HEK293T (cell line): ENCODE results near the gene RGS7.

Experiments
- BHLHE40 ChIP-seq: fragments of 450-650 bp; IDR thresholded peaks from 2 replicates; pipeline ENCODE4 v1.6.1; 2016; ENCODE audit warnings: mild to moderate bottlenecking, moderate library complexity, borderline replicate concordance
- ELF4 ChIP-seq: fragments of 450-650 bp; IDR thresholded peaks from 2 replicates; pipeline ENCODE4 v1.6.1; 2017; ENCODE audit warnings: antibody characterized with exemption
- FOXA1 ChIP-seq: fragments of 450-650 bp; IDR thresholded peaks from 2 replicates; pipeline ENCODE4 v1.6.1; 2016; ENCODE audit warnings: mild to moderate bottlenecking
- HDGF ChIP-seq: fragments of 450-650 bp; IDR thresholded peaks from 2 replicates; pipeline ENCODE4 v1.6.1; 2017; ENCODE audit warnings: antibody characterized with exemption, borderline replicate concordance
- L3MBTL2 ChIP-seq: fragments of 450-650 bp; conservative IDR thresholded peaks from 2 replicates; pipeline ENCODE4 v1.6.1; 2016; ENCODE audit warnings: mild to moderate bottlenecking
- LEF1 ChIP-seq: fragments of 450-650 bp; IDR thresholded peaks from 2 replicates; pipeline ENCODE4 v1.6.1; 2017; ENCODE audit warnings: mild to moderate bottlenecking, borderline replicate concordance
- SP1 ChIP-seq: fragments of 450-650 bp; IDR thresholded peaks from 2 replicates; pipeline ENCODE4 v1.6.1; 2017
- TARDBP ChIP-seq: fragments of 450-650 bp; IDR thresholded peaks from 2 replicates; pipeline ENCODE4 v1.6.1; 2016

DNA sequence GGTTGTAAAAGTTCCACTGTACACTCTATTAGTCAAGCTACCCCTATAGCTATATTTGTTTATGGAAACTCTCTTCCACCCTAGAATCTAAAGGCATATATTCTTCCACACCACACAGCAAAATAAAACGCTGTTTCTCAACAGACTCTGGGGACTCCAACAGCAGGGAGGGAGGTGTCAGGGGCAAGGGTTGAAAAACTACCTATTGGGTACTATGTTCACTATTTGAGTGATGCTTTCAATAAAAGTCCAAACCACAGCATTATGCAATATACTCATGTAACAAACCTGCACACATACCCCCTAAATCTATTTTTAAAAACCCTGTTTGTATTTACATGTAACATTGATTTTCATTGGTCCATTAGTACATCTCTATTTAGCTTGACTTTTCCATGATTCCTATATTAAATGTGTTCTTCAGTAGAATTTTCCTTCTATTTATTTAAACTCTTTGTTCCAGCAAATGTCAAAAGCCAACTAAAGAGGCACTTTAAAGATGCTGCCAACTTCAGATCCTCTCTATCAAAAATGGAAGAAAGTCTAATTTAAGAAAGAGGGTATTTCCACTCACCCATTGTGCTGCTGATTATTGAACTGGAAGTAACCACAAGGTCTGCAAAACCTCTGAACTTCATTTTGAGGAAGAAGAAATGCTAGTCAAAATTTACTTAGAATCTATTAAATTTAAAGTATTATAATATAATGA lies 26.2 kb downstream of the RGS7 start:
- no peak for TF ChIP-seq FOXA1
- no peak for TF ChIP-seq SP1
- no peak for TF ChIP-seq HDGF
- no peak for TF ChIP-seq ELF4
- TF ChIP-seq BHLHE40: no peak
- no peak for TF ChIP-seq L3MBTL2
- no peak for TF ChIP-seq LEF1
- no peak for TF ChIP-seq TARDBP
